HG03439 (cell line): ENCODE data around the gene NSF.
"Not testable (repeated sequence)": the region's sequence is repeated elsewhere in the genome, so short reads cannot be mapped to it uniquely, and the experiment has no call there.

ENCODE experiments used
- ATAC-seq: cut with Tn5 transposase; IDR thresholded peaks from one replicate; pipeline ENCODE4 v1.9.1; 2021; ENCODE audit warnings: mild to moderate bottlenecking, moderate library complexity; ENCODE audit not compliant: unreplicated experiment

Gene NSF

DNA sequence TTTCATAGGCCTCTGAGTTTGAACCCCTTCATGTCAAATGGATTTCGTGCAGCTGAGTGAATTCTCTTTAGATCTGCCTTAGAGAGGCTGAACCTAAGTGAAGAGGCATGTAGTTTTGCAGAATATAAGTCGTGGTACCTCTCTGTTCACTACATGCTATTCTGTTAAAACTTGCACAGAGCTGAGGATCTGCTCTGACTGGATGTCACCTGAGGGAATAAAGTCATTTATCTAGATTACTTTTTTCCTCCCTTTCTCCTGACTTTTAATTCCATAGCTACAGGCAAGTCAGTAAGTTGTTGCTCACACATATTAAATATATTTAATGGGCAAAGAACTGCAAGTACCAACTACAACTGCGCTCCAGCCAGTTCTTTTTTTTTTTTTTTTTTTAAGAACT lies 163.3 kb downstream of the NSF start:
- no peak for ATAC-seq

DNA sequence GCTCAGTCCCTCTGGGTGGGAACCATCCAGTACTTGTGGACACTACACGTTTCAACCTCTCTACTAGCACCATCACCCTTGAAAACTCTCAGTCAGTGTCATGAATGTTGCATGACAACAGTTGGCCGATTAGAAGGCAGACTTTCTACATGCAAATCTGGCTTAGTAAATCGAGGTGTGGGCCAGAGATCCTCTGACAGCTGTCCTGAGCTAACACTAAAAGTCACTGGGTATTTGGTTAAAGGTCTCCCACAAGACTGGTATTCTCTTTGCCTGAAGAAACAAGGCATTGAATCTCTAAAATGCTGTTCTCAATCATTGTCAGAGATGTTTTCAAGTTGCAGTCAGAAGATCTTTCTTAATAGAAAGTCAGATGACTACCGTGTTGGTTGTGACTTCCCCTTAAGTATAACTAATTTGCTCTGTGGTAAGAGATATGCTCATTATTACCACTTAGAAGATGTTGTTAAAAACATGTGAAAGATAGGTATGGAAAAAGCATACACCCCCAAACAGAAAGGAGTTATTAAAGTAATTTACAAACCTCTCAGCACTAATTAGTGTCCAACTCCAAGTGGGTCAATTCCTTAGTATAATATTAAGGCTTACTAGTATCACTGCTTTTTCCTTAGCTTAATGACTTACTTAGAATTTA lies 165.7 kb downstream of the NSF start:
- no peak for ATAC-seq

DNA sequence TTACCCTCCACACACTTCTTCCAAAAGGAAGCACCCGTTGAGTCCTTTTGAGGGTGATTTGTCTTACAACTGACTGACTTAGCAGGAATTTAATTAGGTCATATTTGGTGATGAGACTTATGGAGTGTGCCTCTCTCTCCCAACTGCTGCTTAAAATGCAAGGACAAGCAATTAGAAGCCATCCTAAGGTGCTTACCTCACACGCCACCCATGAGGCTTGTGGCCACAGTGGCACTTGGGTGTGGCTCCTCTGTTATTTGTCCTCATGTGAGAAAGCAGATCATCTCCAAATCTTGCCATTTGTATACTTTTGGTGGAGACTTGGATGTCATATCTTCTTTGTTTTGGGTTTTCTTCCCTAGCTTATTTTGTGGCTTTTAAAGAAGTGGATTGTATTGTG lies 166.4 kb downstream of the NSF start:
- ATAC-seq = no peak

DNA sequence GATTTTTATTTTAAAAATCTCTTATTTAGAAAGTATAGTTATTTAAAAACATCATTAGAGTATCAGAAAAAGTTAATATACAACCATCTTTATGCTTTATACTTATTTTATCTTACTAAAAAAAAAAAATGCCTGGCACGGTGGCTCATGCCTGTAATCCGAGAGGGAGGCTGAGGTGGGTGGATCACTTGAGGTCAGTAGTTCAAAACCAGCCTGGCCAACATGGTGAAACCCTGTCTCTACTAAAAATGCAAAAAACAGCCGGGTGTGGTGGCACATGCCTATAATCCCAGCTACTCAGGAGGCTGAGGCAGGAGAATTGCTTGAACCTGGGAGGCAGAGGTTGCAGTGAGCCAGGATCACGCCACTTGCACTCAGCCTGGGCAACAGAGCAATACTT lies 167.1 kb downstream of the NSF start:
- ATAC-seq = not testable (repeated sequence)

DNA sequence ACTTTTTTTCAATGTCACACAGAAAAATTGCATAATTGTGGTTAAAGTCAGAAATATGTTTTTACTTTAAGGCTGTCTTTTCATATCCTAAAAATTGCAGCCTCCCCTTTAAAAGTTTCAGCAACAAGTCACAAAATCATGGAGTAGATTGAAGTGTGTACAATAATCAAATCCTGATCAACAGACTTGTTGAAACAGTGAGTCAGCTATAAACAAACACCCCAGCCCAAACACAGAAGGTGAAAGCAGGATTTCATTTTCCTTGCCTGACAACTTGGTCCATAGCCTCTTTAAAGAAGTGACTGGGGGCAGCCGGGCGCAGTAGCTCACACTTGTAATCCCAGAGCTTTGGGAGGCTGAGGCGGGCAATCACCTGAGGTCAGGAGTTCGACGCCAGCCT lies 168.1 kb downstream of the NSF start:
- ATAC-seq = no peak

DNA sequence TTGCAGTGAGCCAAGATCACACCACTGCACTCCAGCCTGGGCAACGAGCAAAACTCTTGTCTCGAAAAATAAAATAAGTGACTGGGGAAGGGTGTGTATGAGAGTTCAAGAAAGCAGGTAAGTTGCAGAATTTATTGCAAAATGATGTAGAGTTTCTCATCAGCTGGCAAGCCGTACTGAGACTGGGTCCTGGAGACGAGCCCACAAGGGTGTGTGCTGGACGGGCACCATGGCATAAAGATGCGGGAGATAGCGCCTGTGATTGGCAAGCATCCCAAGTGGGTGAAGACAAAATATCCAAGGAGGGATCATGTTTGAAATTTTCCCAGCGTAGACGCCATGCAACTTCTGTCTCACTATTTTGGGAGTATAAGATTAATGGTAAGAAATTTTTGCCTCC lies 168.7 kb downstream of the NSF start:
- ATAC-seq = no peak

DNA sequence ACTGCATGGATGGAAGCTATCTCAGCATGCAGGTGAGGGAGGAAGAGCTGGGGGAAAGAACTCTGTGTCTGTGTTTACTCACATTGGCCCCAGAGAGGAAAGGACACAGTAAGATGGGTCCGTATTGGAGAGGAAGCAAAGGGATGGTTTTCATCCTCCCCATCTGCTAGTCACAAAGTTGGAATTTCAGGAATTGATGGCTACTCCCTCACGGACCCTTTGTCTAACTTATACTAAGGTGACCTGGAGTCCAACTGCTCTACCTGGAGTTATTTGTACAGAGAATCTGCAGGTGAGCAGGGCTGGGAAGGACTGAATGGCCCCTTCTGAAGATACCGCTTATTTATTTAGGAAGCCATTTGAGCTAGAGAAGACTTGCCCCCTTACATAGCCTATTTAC lies 172.9 kb downstream of the NSF start:
- no peak for ATAC-seq

DNA sequence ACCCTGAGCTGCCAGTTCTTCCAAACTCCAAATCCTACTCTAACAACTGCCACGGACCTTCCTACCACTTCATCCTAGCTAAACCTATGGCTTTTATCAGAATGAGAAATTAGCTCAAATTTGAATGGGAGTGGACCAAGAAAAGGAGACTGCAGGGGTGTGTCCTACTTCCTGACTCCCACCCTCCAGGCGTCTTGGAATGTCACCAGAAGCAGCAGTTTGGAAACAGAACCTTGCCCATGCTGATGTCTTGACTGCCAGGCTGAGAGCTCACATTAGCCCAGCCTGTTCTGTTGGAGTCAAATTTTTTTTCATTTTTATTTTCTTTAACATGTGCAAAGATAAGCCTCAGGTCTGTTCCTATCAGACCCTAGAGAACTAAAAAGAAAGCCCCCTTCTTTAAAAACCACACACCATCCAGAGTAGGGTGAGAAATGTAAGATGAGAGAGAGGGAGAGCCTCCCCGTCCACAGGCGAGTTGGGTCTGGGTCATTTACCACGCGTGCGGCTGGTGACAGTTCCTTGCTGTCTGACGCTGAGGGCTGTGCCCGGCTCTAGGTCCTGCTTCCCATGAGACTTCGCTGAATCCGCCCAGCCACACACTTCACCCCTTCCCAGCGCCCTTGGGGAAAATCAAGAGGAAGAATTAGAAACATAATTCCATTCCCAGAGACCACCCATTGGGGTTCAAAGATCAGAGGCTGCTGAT lies 173.7 kb downstream of the NSF start:
- ATAC-seq = no peak

DNA sequence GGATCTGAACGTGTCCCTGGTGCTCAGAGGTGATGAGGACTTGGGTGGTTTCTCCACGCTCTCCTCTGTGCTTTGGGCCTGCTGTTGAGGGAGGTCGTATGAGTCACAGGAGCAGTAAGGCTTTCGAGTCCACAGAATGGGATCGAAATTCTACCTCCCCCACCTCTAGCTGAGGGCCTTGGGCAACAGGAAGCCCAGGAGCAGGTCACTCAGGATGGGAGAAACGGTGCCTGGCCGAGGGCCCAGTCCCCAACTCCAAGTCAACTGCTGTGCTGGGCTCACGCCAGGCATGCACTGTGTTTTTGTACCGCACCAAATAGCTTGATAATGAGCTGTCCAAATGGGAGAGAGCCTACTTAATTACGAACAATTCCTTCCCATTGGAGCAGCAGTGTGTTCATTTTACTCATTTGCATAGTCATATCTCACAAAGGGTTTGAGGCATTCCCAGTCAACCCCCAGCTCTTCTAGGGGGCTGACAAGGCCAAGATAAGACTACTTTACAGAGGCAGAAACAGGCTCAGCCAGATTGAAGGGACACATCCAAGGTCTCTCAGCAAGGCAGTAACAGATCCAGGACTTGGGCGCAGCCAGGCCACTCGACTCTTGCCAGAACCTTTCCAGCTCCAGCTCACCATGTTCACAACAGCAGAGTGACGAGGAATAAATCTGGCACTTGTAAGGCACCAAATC lies 174.4 kb downstream of the NSF start:
- no peak for ATAC-seq

DNA sequence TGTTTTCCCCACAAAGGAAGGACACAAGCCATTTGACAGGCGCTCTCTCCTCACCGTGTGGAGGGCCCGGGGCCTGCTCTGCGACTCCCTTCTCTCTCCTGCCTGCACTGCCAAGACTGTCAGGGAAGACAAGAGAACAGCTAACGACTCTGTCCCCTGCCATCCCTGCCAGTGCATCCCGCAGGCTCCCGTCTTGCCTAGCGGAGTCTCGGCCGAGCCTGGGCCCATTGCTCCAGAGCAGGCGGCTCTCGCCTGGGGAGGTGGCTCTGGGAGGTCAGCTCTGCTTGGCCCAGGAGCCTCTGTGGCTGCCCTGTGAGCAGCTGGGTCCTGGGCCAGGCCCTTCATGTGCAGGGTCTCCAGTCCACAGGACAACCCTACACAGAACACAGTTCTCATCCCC lies 175.0 kb downstream of the NSF start:
- no peak for ATAC-seq

DNA sequence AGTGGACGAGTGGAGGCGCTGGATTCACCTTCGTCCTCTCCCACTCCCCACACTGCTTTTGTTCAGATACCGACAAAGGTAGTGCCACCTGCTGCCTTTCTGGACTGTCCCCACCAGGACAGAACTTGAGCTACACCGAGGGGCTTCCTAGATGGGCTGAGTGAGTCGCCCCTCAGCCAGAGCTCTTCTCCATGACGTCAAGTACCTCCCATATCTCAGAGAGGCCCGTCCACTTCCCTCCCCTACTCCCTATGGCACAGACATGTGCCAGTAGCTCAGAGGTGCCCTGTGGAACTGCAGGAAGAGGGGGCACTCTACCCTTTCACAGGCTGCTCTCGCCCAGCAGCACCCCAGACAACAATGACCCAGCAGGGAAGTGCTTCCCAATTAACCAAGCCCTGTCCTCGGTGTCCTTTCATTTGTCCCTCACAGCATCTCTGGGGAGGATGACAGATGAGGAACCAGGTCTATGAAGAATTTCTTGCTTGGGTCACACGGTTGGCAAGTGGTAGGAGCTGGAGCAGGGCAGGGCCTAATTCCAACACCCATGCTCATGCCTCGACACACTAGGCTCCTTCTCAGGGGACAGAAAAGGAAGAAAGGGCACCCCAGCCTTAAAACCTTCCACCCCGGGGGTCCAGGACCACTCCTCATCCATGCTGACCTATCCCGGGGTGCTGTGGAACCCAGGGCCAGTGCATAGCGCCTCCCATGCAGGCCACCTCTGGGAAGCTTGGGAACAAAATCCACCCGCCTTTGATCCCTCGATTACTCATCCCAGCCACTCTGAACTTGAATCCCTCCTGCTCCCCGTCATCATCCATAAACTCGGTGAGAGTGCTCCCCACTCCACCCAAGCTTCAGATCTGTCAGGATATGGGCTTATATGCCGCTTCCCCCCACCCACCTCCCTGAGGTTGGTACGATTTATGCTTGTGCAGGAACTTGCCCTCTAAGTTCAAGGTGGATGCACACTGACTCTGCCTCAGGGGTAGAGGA lies 176.3 kb downstream of the NSF start:
- ATAC-seq = no peak

DNA sequence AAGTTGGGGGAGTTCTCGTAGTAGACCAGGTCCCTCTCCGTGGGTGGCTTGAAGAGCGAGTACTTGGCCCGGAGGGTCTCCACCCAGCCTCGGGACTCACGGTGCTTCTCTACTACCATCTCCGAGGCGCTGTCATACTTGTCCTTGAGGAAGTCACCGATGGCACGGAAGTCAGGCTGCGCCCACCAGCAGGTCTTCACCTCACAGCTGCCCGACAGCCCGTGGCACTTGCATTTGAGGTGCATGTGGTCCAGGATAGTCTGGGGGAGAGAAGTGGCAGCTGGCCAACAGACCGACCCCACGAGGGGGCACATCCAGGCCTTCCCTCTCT lies 178.0 kb downstream of the NSF start:
- no peak for ATAC-seq

DNA sequence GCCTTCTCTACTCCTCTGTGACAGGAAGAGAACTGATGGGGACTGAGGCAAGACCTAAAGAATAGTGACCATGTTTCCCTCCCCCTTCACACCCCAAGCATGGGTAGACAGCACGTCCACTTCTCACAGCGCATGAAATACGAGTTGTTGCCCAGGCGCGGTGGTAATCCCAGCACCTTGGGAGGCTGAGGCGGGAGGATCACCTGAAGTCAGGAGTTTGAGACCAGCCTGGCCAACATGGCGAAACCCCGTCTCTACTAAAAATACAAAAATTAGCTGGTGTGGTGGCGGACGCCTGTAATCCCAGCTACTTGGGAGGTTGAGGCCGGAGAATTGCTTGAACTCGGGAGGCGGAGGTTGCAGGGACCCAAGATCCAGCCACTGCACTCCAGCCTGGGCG lies 178.4 kb downstream of the NSF start:
- not testable (repeated sequence) for ATAC-seq

DNA sequence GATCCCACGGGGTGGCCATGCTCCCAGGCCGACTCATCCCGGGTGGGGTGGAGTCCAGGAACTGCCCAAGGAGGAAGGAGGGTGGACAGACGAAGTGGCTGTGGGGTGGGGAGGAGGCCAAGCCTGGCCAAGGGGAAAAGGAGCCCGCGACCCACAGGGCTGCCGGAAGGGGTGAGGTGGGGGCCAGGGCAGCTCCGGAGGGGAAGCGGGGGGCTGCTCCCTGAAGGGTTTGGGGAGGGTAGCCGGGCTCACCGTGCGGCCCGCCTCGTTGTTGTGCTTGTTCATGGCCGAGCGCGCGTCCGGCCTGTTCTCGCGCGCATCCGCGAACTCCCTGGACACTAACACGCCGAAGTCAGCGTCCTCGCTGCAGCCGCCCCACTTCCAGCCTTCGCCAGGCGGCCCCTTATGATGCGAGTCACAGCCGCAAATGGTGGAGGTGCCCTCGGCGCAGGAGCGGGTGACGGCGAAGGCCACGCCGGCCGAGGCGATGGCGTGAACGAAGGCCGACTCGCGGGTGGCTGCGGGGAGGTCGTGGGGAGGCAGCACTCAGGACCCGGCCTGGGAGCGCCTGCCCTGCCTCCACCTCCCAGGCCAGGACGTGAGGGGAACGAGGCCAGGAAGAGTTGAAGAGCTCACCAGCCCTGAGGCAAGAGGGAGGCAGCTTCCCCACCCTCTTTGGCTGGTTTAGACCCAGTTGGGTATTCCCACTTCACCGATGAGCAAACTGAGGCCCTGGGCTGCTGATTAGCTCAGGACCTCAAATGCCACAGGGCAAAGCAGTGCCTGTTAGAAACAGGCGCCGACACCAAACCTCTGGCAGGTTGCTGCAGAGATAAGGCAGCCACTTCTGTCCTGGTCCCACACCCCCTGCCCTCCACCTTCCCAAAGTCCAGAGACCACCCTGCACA lies 179.3 kb downstream of the NSF start:
- no peak for ATAC-seq

DNA sequence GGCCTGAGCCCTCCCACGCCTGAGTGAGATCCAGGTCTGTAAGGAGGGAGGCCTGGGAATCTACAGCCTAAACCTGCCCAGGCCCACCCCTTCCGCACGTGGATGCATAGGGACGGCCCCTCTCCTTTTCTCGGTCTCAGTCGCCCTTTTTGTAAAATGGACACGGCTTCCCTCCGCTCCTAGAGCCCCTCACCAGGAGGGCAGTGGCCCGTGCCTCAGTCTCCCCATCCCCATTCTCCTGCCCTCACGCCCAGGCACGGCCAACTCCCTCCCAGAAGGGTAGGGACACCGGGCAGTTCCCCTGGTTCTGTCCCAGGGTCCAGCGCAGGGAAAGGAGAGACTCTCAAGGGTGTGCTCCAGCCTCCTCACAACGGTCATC lies 180.0 kb downstream of the NSF start:
- ATAC-seq = no peak

DNA sequence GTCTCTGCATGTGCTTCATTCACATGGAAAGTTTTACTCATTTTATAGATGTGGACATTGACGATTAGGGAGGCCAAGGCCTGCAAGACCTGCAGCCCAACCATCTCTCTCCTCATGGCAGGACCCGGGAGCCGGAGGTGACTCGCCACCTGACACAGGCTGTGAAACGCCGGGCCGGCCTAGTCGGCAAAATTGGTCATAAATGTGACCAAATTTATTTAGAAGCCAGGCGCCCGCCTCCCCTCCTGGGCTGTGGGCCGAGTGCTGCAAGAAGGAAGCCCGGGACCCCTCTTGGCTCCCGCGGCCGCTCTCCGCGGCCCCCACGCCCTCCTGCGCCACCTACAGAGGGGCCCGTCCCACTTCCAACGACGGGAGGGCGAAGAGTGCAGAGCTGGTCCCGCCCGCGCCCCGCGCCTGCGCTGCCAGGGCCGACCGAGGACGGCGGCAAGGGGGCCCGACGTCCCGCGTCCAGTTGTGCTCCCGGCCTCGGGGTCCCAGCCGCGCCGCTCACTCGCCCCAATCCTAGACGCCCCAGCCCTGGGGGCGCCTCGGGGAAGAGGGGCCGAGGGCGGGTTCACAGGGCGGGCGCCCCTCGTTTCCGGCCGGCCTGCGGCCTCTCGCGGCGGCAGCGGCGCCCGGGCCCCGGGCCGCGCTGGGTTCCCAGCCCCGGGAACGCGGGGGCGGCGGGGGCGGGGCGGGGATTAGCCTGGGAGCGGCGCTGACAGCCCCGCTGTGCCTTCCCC lies 180.5 kb downstream of the NSF start:
- no peak for ATAC-seq

DNA sequence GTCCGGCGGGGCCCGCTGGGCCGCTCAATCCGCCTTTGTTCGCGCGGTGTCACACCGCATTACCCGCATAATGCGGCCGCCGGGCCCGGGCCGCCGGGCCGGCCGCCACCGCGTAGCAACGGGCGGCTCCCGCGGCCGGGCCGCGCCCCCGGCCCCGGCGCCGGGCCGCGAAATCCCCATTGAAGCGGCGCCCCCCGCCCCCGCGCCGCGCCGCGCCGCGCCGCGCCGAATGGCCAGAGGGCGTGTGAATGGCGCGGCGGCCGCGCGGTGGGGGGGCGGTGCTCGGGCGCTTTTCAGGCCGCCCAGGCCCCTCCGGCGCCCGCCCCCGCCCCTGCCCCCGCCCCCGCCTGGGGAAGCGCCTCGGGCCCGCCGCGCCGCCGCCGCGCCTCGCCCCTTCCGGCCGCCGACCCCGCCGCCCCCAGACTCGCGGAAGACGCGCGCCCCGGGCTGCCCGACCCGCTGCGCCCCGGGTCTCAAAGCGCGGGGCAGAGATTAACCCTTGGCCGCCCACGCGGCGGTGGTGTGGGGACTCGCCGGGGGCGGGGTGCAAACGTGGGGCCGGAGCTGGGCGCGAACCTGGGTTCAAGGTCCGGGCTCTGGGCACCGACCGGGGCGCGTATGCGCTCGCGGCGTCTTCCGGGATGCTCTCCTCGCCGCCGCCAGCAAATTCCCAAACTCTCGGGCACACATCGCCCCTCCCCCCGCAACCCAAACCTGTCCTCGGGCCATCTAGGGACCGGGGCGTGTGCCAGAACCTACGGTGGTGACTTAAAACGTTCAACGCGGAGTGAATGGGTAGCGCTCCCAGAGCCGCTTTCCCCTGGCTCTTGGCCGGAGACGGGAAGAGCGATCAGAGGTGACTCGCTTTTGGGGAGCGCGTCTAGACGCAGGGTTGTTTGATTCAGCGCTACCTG lies 181.3 kb downstream of the NSF start:
- ATAC-seq = no peak

DNA sequence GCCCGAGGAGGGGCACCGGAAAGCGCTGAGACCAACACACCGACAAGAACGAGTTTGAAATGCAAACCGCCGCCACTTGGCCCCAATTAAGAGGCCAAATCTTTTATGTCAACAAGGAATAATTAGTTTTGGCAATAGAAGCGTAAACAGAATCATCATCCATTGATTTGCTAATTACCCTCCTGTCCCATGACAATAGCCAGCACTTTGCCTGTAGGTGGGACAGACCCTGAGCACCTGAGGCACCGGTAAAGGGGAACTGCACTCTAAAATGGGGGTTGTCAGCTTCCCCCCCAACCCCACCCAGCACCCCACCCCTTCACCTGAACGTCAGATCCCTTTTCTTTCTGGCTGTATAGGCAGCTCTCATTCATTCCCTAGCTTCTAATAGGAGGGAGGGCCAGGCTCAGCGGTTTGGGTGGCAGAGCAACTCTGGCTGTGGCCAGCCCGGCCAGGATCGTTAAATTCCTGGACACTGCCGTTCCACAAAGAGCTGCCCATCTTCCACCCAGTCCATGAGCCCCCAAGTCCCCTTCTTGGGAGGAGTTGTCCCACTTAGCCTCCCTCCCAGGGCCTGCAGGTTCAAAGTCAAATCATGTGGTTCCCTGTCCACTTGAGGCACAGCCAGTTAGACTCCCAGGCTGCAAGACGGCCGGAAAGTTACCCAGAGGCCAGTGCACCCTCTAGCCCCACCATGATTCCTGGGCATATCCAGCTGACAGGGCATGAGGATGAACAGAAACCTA lies 182.2 kb downstream of the NSF start:
- no peak for ATAC-seq
